Breast epithelium (tissue), 4 donors: Measurements from ENCODE around the gene RAPH1. TPM values are rescaled to one million over a fixed set of nuclear protein-coding genes. Genes with fewer than 3 reads are reported as not detected.
"Not testable (repeated sequence)": the region's sequence is repeated elsewhere in the genome, so short reads cannot be mapped to it uniquely, and the experiment has no call there.

ENCODE experiments used
- DNase-seq, 2 donors: peaks; one replicate each; pipeline ENCODE4 v3.0.0-alpha.2; 2019; ENCODE audit warnings: low spot score in 2 of 2
- H3K27ac ChIP-seq, 2 donors: fragments of 200-600 bp; sonication (generic) in 1 of 2; one replicate each; pipeline ENCODE4 v1.5.1; 2016 to 2019; ENCODE audit warnings: mild to moderate bottlenecking in 1 of 2
- H3K27me3 ChIP-seq, 2 donors: fragments of 200-600 bp; sonication (generic) in 1 of 2; one replicate each; pipeline versions ENCODE4 v1.5.1 to v1.6.0; 2017 to 2019; ENCODE audit warnings: control low read depth in 1 of 2, mild to moderate bottlenecking in 1 of 2
- H3K36me3 ChIP-seq: fragments of 200-600 bp; one replicate; pipeline ENCODE4 v1.5.1; 2019
- H3K4me1 ChIP-seq, 2 donors: fragments of 200-600 bp; sonication (generic); one replicate each; pipeline ENCODE4 v1.5.1; 2016 to 2019; ENCODE audit warnings: control low read depth in 1 of 2
- H3K4me3 ChIP-seq, 3 donors: fragments of 200-600 bp; sonication (generic); 1 replicate in 2 of 3; 2 replicates in 1 of 3; pipeline ENCODE4 v1.5.1; 2016 to 2019; ENCODE audit warnings: mild to moderate bottlenecking in 3 of 3, moderate library complexity in 2 of 3
- H3K9me3 ChIP-seq, 2 donors: fragments of 200-600 bp; sonication (generic) in 1 of 2; one replicate each; pipeline ENCODE4 v1.5.1; 2016 to 2019; ENCODE audit warnings: control low read depth in 1 of 2
- CTCF ChIP-seq, 3 donors: fragments of 450-650 bp; IDR thresholded peaks; one replicate each; pipeline ENCODE4 v1.5.1; 2016 to 2017; ENCODE audit warnings: antibody characterized with exemption in 3 of 3, mild to moderate bottlenecking in 3 of 3, moderate library complexity in 3 of 3
- POLR2A ChIP-seq: fragments of 450-650 bp; IDR thresholded peaks from one replicate; pipeline ENCODE4 v1.6.1; 2016; ENCODE audit warnings: antibody characterized with exemption, mild to moderate bottlenecking, moderate library complexity
- POLR2AphosphoS5 ChIP-seq, 3 donors: sonication (generic); formaldehyde crosslinking; IDR thresholded peaks; one replicate each; pipeline ENCODE4 v1.6.1; 2017; ENCODE audit warnings: antibody characterized with exemption in 3 of 3
- intact Hi-C: fragments of 100-400 bp; cut with DNase I; formaldehyde crosslinking; loops from one replicate; pipeline ENCODE4 v1.15.1; 2023; ENCODE audit warnings: low total_unique reads
- total RNA-seq, 3 donors: library from RNA; depleted of rRNA; stranded (reverse); fragments of >200 nt; gene quantifications; one replicate each; pipeline ENCODE4 v1.1.0, GENCODE V29; 2016

Gene RAPH1
- total RNA-seq, 3 donors from 2014 or later, result 33.0 to 66.9 (median 62.3) TPM

GRCh38 chr2:203527719-203528118, 7.4 kb downstream of the RAPH1 start:
- Histone ChIP-seq H3K27me3 (no peaks in the 10 kb centered on the region), H3K4me1 (peaks cover 0 to 6% of the 10 kb centered on the region in 2 donors), H3K27ac (no peak overlapping the region), H3K9me3 (no peaks in the 10 kb centered on the region), H3K36me3 (no peaks in the 10 kb centered on the region), H3K4me3 (no peak overlapping the region)
- intact Hi-C loops, result no loop called here
- no peak for DNase-seq
- TF ChIP-seq POLR2A, result no peak
- no peak for TF ChIP-seq POLR2AphosphoS5 (IDR thresholded peaks at IDR 0.05)
- no peak for TF ChIP-seq CTCF (IDR thresholded peaks at IDR 0.05)

GRCh38 chr2:203513268-203513667, 21.8 kb downstream of the RAPH1 start:
- DNase-seq, H3K36me3 ChIP-seq, H3K9me3 ChIP-seq, H3K27me3 ChIP-seq, H3K4me1 ChIP-seq, intact Hi-C loops, H3K4me3 ChIP-seq, H3K27ac ChIP-seq: not testable (repeated sequence)

GRCh38 chr2:203510941-203511305, 24.2 kb downstream of the RAPH1 start:
- Histone ChIP-seq H3K4me3 (no peak overlapping the region), H3K4me1 (no peaks in the 10 kb centered on the region), H3K27me3 (no peaks in the 10 kb centered on the region), H3K27ac (no peak overlapping the region), H3K36me3 (no peaks in the 10 kb centered on the region), H3K9me3 (peaks cover 0 to 3% of the 10 kb centered on the region in 2 donors)
- intact Hi-C loops, result no loop called here
- no peak for TF ChIP-seq POLR2A
- no peak for TF ChIP-seq POLR2AphosphoS5 (IDR thresholded peaks at IDR 0.05)
- DNase-seq, result no peak

DNA sequence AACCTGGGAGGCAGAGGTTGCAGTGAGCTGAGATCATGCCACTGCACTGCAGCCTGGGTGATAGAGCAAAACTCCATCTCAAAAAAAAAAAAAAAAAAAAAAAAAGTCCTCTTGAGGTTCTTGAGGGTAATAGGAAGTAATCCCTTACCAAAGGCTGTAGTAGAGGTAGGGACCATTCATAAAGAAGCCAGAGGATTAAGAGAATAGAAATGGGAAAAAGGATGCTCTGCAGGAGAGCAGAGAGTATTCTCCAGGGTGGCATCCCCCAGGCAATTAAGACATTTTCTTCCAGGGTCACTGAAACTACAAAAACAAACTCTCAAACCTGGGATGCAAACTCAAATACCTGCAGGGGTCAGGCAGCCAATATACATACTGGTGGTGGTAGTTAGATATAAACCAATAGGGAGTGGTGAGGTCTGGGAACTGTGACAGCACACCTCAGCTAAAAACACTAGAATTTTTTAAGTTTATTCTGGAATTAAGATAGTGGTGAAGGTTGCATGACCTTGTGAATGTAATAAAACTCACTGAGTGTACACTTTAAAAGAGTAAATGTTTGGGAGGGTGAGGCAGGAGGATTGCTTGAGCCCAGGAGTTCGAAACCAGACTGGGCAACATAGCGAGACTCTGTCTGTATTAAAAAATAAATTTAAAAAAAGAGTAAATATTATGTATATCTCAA, 24.7 kb downstream of the RAPH1 start:
- Histone ChIP-seq H3K27me3 (no peaks in the 10 kb centered on the region), H3K4me1 (no peaks in the 10 kb centered on the region), H3K36me3 (no peaks in the 10 kb centered on the region), H3K9me3 (peaks cover 0 to 3% of the 10 kb centered on the region in 2 donors), H3K4me3 (no peak overlapping the region), H3K27ac (no peak overlapping the region)
- intact Hi-C loops, result no loop called here
- no peak for DNase-seq
- TF ChIP-seq POLR2A (no peak), POLR2AphosphoS5 (IDR thresholded peaks at IDR 0.05) (no peak), CTCF (IDR thresholded peaks at IDR 0.05) (no peak)

DNA sequence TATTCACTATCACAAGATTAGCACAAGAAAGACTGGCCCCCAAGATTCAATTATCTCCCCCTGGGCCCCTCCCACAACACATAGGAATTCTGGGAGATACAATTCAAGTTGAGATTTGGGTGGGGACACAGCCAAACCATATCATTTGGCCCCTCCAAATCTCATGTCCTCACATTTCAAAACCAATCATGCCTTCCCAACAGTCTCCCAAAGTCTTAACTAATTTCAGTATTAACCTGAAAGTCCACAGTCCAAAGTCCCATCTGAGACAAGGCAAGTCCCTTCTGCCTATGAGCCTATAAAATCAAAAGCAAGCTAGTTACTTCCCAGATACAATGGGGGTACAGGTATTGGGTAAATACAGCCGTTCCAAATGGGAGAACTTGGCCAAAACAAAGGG, 31.6 kb downstream of the RAPH1 start:
- H3K4me3 ChIP-seq, H3K27ac ChIP-seq, H3K4me1 ChIP-seq, H3K27me3 ChIP-seq, intact Hi-C loops, H3K9me3 ChIP-seq, DNase-seq, H3K36me3 ChIP-seq: not testable (repeated sequence)

DNA sequence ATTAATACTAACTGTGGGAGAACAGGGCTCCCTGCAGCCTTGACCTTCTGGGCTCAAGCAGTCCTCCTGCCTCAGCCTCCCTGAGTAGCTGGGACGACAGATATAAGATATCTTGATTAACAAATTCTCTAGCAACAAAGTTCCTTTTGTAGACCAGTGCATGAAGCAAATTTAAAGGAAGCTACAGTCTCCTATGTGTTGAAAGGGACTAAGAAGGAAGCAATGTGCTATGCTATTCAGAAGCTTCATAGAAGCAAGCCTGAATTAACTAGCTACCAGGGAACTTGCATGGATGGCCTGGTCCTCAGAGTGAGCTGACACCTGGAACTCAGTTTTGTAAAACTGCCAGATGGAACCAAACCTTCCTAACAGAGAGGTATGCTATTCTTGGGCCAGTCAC, 33.2 kb downstream of the RAPH1 start:
- DNase-seq, result no peak
- H3K4me3 ChIP-seq, result no peak overlapping the region
- no peaks in the 10 kb centered on the region for H3K9me3 ChIP-seq
- intact Hi-C loops, result no loop called here
- TF ChIP-seq POLR2AphosphoS5 (IDR thresholded peaks at IDR 0.05) (no peak), POLR2A (no peak), CTCF (IDR thresholded peaks at IDR 0.05) (no peak)
- no peak overlapping the region for H3K27ac ChIP-seq
- no peaks in the 10 kb centered on the region for H3K36me3 ChIP-seq
- H3K27me3 ChIP-seq, result no peaks in the 10 kb centered on the region
- H3K4me1 ChIP-seq, result peaks cover 0 to 3% of the 10 kb centered on the region in 2 donors

DNA sequence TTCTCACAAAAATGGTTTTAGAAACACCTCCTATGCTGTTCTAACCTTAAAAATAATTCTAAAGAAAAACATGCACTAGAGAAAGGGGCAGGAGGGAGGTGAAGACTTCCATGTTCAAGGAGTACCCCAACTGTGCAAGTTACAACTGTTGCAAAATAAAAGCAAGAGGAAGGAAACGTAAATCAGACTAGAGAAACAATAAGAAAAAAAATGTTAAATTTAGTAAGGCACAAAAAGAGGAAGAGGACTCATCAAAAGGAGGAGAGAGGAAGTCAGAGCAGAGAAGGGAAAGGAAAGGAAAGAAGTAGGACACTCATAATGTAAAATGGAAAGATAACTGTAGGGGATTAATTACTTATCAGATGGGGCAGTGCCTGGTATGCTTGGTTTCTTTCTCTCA, 34.1 kb downstream of the RAPH1 start:
- no peak for TF ChIP-seq POLR2A
- no peak for TF ChIP-seq POLR2AphosphoS5 (IDR thresholded peaks at IDR 0.05)
- no peak for TF ChIP-seq CTCF (IDR thresholded peaks at IDR 0.05)
- DNase-seq, result no peak
- Histone ChIP-seq H3K27ac (no peak overlapping the region), H3K36me3 (no peaks in the 10 kb centered on the region), H3K4me1 (peaks cover 0 to 3% of the 10 kb centered on the region in 2 donors), H3K27me3 (no peaks in the 10 kb centered on the region), H3K9me3 (no peaks in the 10 kb centered on the region), H3K4me3 (no peak overlapping the region)
- intact Hi-C loops, result no loop called here
